ENCODE data around the gene SRXN1. TPM values are rescaled to one million over a fixed set of nuclear protein-coding genes. Genes with fewer than 3 reads are reported as not detected.
A peak's percentile ranks its signal among the peaks of the same experiment; 100 is the strongest.

The SRXN1 gene
- polyA plus RNA-seq, 2 of the 4 experiments (the other 2 are of a cell fraction): 183 to 262 TPM

- FAIRE-seq (peak; percentile 84), ATAC-seq (peak in 1 of 2 experiments; percentile 28; a peak in 3 of 6 replicates), DNase-seq (ENCODE audit: low read depth in 1 of 2, low spot score in 1 of 2) (peak in 1 of 2 experiments; percentile 68)
- H3K4me3 ChIP-seq: peak overlapping the region; percentile 87
- peaks cover 8% of the 10 kb centered on the region; the same call in 1 of the 3 replicates for H3K9me3 ChIP-seq
- peaks cover 43% of the 10 kb centered on the region for H3K4me1 ChIP-seq
- ChIA-PET POLR2A (no interaction called here), CTCF (interaction anchor here (1.0 to 4.5 kb wide), 13 partner anchors 8 to 297 kb away, joined by 3 to 33 read pairs (median 8); partner anchors contain the start of gene SCRT2)
- H3K27ac ChIP-seq: peak overlapping the region; percentile 98
- WGBS (ENCODE audit: missing lambda C conversion rate): 81% methylated on average over 5 of the region's 5 CpGs
- H3K4me2 ChIP-seq: peak overlapping the region; percentile 81
- TF ChIP-seq, protein P1, sequence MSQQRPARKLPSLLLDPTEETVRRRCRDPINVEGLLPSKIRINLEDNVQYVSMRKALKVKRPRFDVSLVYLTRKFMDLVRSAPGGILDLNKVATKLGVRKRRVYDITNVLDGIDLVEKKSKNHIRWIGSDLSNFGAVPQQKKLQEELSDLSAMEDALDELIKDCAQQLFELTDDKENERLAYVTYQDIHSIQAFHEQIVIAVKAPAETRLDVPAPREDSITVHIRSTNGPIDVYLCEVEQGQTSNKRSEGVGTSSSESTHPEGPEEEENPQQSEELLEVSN (IDR thresholded peaks at IDR 0.05; ENCODE audit: borderline replicate concordance, low read depth): no peak
- TF ChIP-seq, protein P2, sequence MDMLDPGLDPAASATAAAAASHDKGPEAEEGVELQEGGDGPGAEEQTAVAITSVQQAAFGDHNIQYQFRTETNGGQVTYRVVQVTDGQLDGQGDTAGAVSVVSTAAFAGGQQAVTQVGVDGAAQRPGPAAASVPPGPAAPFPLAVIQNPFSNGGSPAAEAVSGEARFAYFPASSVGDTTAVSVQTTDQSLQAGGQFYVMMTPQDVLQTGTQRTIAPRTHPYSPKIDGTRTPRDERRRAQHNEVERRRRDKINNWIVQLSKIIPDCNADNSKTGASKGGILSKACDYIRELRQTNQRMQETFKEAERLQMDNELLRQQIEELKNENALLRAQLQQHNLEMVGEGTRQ (IDR thresholded peaks at IDR 0.05): no peak
- TF ChIP-seq FOXS1 (CRISPR knock-in tag; IDR thresholded peaks at IDR 0.05) (no peak), TP53 (CRISPR knock-in tag; IDR thresholded peaks at IDR 0.05) (no peak), TFCP2L1 (CRISPR knock-in tag; IDR thresholded peaks at IDR 0.05) (peak; percentile 43; the same call in 1 of the 2 replicates), ZSCAN20 (CRISPR knock-in tag; IDR thresholded peaks at IDR 0.05) (no peak), JUNB (IDR thresholded peaks at IDR 0.05) (no peak), RFX5 (IDR thresholded peaks at IDR 0.05) (no peak), RCOR1 (IDR thresholded peaks at IDR 0.05; ENCODE audit: low read depth, low read length) (no peak), POLR2AphosphoS2 (conservative IDR thresholded peaks at IDR 0.05; ENCODE audit: low read length) (0 out of 2 replicates have a peak, but pooled peaks have one; percentile 24), NPAS2 (CRISPR knock-in tag; IDR thresholded peaks at IDR 0.05; ENCODE audit: borderline replicate concordance) (no peak), ZC3H11A (IDR thresholded peaks at IDR 0.05) (no peak), HOXB13 (CRISPR knock-in tag; IDR thresholded peaks at IDR 0.05; ENCODE audit: low read depth) (no peak), EHMT2 (IDR thresholded peaks at IDR 0.05; ENCODE audit: low read depth) (no peak), HOXA7 (CRISPR knock-in tag; IDR thresholded peaks at IDR 0.05) (no peak), NFE2L2 (conservative IDR thresholded peaks at IDR 0.05; ENCODE audit: low read length) (no peak), SREBF2 (IDR thresholded peaks at IDR 0.05) (no peak), KDM5A (IDR thresholded peaks at IDR 0.05) (no peak), JUN (IDR thresholded peaks at IDR 0.05) (0 out of 5 replicates have a peak, but pooled peaks of 1 of the 2 experiments have one; percentile 15)
These were observed 2.0 kb downstream of the SRXN1 start for GRCh38 chr20:650954-651353.

DNA sequence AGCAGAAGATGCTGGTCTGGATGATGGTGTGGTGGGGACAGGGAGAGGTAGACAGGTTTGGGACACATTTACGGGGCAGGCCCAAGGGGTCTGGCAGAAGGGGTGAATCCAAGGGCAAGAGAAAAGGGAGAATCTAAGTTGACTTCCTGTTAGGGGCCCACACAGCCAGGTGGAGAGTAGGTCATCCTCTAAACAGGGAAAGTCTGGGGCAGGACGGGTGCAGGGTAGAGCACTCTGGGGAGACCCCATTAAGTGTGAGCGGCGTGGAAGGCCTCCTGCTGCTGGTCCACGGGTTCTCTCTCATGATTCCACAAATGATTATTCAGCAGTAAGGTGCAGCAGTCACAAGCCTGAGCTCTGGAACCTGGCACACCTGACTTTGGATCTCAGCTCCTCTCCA, 2.7 kb downstream of the SRXN1 start:
- 83% methylated on average over 5 of the region's 5 CpGs for WGBS (ENCODE audit: missing lambda C conversion rate)
- ATAC-seq (no peak), FAIRE-seq (no peak), DNase-seq (ENCODE audit: low read depth in 1 of 2, low spot score in 1 of 2) (no peak)
- peak overlapping the region; percentile 87; the same call in 1 of the 3 replicates for H3K4me3 ChIP-seq
- peaks cover 8% of the 10 kb centered on the region; the same call in 1 of the 3 replicates for H3K9me3 ChIP-seq
- H3K4me1 ChIP-seq: peaks cover 48% of the 10 kb centered on the region
- TF ChIP-seq KDM1A (IDR thresholded peaks at IDR 0.05; ENCODE audit: low read depth): no peak
- TF ChIP-seq MAZ (IDR thresholded peaks at IDR 0.05; ENCODE audit: borderline replicate concordance, low read depth, low read length): no peak
- TF ChIP-seq MAFK (IDR thresholded peaks at IDR 0.05; ENCODE audit: partially characterized antibody): peak; percentile 29
- no peak for TF ChIP-seq PBX3 (IDR thresholded peaks at IDR 0.05)
- no peak for TF ChIP-seq ZC3H11A (IDR thresholded peaks at IDR 0.05)
- H3K27ac ChIP-seq: peak overlapping the region in 1 of 2 experiments; percentile 98; a peak in 2 of 6 replicates
- peak overlapping the region; percentile 81 for H3K4me2 ChIP-seq
- CTCF ChIA-PET: interaction anchor here (1.7 to 4.5 kb wide), 6 partner anchors 10 to 89 kb away, joined by 8 to 33 read pairs (median 18); no protein-coding TSS in a partner anchor
- POLR2A ChIA-PET: no interaction called here

All from A549 (cell line).